Neural progenitor cell (in vitro differentiated cells): ENCODE data around the gene TRIO. TPM values are rescaled to one million over a fixed set of nuclear protein-coding genes. Genes with fewer than 3 reads are reported as not detected.
"Not testable (repeated sequence)": the region's sequence is repeated elsewhere in the genome, so short reads cannot be mapped to it uniquely, and the experiment has no call there.

ENCODE experiments used
- DNase-seq: peaks from one replicate; pipeline ENCODE4 v3.0.0-alpha.2; 2016; ENCODE audit warnings: low spot score
- H2AFZ ChIP-seq: fragments of 200-600 bp; sonication (generic); replicated peaks from 2 replicates; pipeline ENCODE4 v1.6.1; 2016; ENCODE audit warnings: antibody characterized with exemption
- H3F3A ChIP-seq: fragments of 200-600 bp; sonication (generic); 2 replicates; pipeline ENCODE4 v1.6.1; 2016; ENCODE audit warnings: antibody characterized with exemption, low read depth
- H3K27ac ChIP-seq: fragments of 200-600 bp; sonication (generic); 2 replicates; pipeline ENCODE4 v1.5.1; 2016; ENCODE audit warnings: mild to moderate bottlenecking
- H3K27me3 ChIP-seq: fragments of 200-600 bp; sonication (generic); 2 replicates; pipeline ENCODE4 v1.6.1; 2016; ENCODE audit warnings: mild to moderate bottlenecking, moderate library complexity
- H3K36me3 ChIP-seq: fragments of 200-600 bp; sonication (generic); 2 replicates; pipeline ENCODE4 v1.5.1; 2016
- H3K4me1 ChIP-seq: fragments of 200-600 bp; sonication (generic); 2 replicates; pipeline ENCODE4 v1.6.1; 2016; ENCODE audit warnings: mixed run types
- H3K4me2 ChIP-seq: fragments of 200-600 bp; sonication (generic); 2 replicates; pipeline ENCODE4 v1.6.1; 2016
- H3K4me3 ChIP-seq: fragments of 200-600 bp; sonication (generic); 2 replicates; pipeline ENCODE4 v1.5.1; 2016
- H3K79me2 ChIP-seq: fragments of 200-600 bp; sonication (generic); 2 replicates; pipeline ENCODE4 v1.6.1; 2016; ENCODE audit warnings: low read depth
- H3K9ac ChIP-seq: fragments of 200-600 bp; sonication (generic); 2 replicates; pipeline ENCODE4 v1.6.1; 2016
- H3K9me3 ChIP-seq: fragments of 200-600 bp; sonication (generic); 2 replicates; pipeline ENCODE4 v1.5.1; 2016; ENCODE audit warnings: low read depth
- H4K20me1 ChIP-seq: fragments of 200-600 bp; sonication (generic); 2 replicates; pipeline ENCODE4 v1.6.1; 2016; ENCODE audit warnings: low read depth
- H3K27ac Mint-ChIP-seq: 3 replicates; pipeline ENCODE4 v1.8.0; 2021; ENCODE audit warnings: mixed read lengths
- H3K27me3 Mint-ChIP-seq: 2 replicates; pipeline ENCODE4 v1.8.0; 2022; ENCODE audit warnings: low read depth, mild to moderate bottlenecking, inconsistent platforms, moderate library complexity, mixed read lengths; ENCODE audit not compliant: insufficient read depth
- H3K36me3 Mint-ChIP-seq: 3 replicates; pipeline ENCODE4 v1.8.0; 2021; ENCODE audit warnings: mixed read lengths
- H3K4me1 Mint-ChIP-seq: 3 replicates; pipeline ENCODE4 v1.8.0; 2021; ENCODE audit warnings: mixed read lengths
- H3K4me3 Mint-ChIP-seq: 3 replicates; pipeline ENCODE4 v1.8.0; 2021; ENCODE audit warnings: mild to moderate bottlenecking, moderate library complexity, mixed read lengths
- H3K9me3 Mint-ChIP-seq: 3 replicates; pipeline ENCODE4 v1.8.0; 2020; ENCODE audit warnings: mixed read lengths
- EZH2 ChIP-seq: fragments of 200-600 bp; sonication (generic); IDR thresholded peaks from 2 replicates; pipeline ENCODE4 v1.6.1; 2017; ENCODE audit warnings: antibody characterized with exemption, mild to moderate bottlenecking, moderate library complexity
- EZH2phosphoT487 ChIP-seq: fragments of 200-600 bp; sonication (generic); IDR thresholded peaks from 2 replicates; pipeline ENCODE4 v1.6.1; 2017; ENCODE audit warnings: antibody characterized with exemption
- total RNA-seq: library from RNA; depleted of rRNA; stranded (reverse); fragments of >200 nt; gene quantifications from 2 replicates; pipeline ENCODE4 v1.2.3, GENCODE V29; 2015; ENCODE audit warnings: low replicate concordance
- TF ChIP-seq, protein P1 (sequence below): fragments of 200-600 bp; sonication (generic); IDR thresholded peaks from 2 replicates; pipeline ENCODE4 v1.5.1; 2017; ENCODE audit warnings: antibody characterized with exemption, mild to moderate bottlenecking

The TRIO gene
- total RNA-seq, 1 donor from 2014 or later: 84.7 TPM

DNA sequence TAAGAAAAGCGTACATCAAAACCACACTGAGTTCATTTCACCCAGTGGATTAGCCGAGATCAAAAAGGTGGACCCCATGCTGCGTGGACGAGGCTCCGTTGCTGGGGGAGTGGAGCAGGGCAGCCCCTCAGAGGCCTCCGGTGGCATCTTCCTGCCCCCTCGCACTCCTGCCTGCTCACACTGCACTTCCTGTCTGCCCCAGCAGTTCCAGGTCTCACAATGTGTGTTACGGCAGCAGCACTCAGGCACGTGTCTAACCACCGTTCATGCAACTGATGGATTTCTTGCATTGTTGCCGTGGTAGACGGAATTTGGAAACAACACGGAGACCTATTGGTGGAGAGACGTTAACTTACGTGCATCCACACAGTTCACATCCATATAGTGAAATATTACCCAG is 241.9 kb downstream of the TRIO start:
- Histone ChIP-seq H3K79me2 (no peaks in the 10 kb centered on the region), H3F3A (peaks cover 10% of the 10 kb centered on the region), H4K20me1 (no peaks in the 10 kb centered on the region), H3K9me3 (no peaks in the 10 kb centered on the region), H2AFZ (no peak overlapping the region), H3K27ac (no peak overlapping the region), H3K4me2 (no peak overlapping the region), H3K36me3 (no peaks in the 10 kb centered on the region), H3K9ac (no peak overlapping the region), H3K4me3 (no peak overlapping the region), H3K27me3 (no peaks in the 10 kb centered on the region), H3K4me1 (peaks cover 21% of the 10 kb centered on the region)
- no peak for DNase-seq
- Mint-ChIP-seq H3K9me3 (no peaks in the 10 kb centered on the region), H3K27ac (no peak overlapping the region), H3K4me3 (no peak overlapping the region), H3K4me1 (peaks cover 35% of the 10 kb centered on the region), H3K36me3 (peaks cover 31% of the 10 kb centered on the region), H3K27me3 (no peaks in the 10 kb centered on the region)
- TF ChIP-seq, protein P1, sequence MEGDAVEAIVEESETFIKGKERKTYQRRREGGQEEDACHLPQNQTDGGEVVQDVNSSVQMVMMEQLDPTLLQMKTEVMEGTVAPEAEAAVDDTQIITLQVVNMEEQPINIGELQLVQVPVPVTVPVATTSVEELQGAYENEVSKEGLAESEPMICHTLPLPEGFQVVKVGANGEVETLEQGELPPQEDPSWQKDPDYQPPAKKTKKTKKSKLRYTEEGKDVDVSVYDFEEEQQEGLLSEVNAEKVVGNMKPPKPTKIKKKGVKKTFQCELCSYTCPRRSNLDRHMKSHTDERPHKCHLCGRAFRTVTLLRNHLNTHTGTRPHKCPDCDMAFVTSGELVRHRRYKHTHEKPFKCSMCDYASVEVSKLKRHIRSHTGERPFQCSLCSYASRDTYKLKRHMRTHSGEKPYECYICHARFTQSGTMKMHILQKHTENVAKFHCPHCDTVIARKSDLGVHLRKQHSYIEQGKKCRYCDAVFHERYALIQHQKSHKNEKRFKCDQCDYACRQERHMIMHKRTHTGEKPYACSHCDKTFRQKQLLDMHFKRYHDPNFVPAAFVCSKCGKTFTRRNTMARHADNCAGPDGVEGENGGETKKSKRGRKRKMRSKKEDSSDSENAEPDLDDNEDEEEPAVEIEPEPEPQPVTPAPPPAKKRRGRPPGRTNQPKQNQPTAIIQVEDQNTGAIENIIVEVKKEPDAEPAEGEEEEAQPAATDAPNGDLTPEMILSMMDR: no peak
- no peak for TF ChIP-seq EZH2
- no peak for TF ChIP-seq EZH2phosphoT487

DNA sequence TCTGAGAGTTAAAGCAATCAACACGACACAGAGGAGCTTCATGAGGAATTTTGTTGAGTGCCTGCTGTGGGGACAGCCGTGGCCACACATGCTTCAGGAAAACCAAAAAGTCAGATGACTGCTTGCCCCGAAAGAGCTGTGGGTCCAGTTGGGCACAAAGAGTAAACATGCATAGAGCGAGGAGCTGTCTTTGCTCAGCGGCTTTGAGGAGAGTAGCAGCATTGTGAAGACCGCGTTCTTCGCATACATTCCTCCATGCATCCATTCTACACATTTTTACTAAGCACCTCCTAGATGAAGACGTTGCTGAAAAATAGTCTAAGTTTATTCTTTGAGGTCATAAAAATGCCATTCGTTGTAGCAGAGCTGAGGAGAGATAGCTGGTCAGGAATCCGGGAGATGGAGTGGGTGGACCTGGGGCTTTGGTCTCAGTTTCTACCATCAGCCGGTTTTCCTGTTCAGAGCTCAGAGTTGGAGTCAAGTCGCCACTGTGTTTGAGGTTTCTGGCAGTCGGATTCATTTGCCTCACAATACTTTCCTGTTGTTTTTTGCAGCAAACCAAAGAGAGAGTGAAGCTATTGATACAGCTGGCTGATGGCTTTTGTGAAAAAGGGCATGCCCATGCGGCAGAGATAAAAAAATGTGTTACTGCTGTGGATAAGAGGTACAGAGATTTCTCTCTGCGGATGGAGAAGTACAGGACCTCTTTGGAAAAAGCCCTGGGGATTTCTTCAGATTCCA is 243.9 kb downstream of the TRIO start:
- H3K4me3 Mint-ChIP-seq: no peak overlapping the region
- peak overlapping the region; percentile 34 for H3K27ac Mint-ChIP-seq
- no peak for DNase-seq
- H3K4me1 ChIP-seq: peaks cover 21% of the 10 kb centered on the region
- H3K36me3 Mint-ChIP-seq: peaks cover 41% of the 10 kb centered on the region
- TF ChIP-seq EZH2phosphoT487: no peak
- no peak for TF ChIP-seq EZH2
- no peaks in the 10 kb centered on the region for H3K79me2 ChIP-seq
- peaks cover 35% of the 10 kb centered on the region for H3K4me1 Mint-ChIP-seq
- no peak overlapping the region for H3K9ac ChIP-seq
- H3K9me3 ChIP-seq: no peaks in the 10 kb centered on the region
- H3K4me3 ChIP-seq: no peak overlapping the region
- no peak overlapping the region for H3K4me2 ChIP-seq
- H3K27ac ChIP-seq: no peak overlapping the region
- peaks cover 13% of the 10 kb centered on the region for H3K36me3 ChIP-seq
- H3K9me3 Mint-ChIP-seq: no peaks in the 10 kb centered on the region
- no peaks in the 10 kb centered on the region for H3K27me3 Mint-ChIP-seq
- no peaks in the 10 kb centered on the region for H4K20me1 ChIP-seq
- no peaks in the 10 kb centered on the region for H3K27me3 ChIP-seq
- peaks cover 10% of the 10 kb centered on the region for H3F3A ChIP-seq
- no peak overlapping the region for H2AFZ ChIP-seq

DNA sequence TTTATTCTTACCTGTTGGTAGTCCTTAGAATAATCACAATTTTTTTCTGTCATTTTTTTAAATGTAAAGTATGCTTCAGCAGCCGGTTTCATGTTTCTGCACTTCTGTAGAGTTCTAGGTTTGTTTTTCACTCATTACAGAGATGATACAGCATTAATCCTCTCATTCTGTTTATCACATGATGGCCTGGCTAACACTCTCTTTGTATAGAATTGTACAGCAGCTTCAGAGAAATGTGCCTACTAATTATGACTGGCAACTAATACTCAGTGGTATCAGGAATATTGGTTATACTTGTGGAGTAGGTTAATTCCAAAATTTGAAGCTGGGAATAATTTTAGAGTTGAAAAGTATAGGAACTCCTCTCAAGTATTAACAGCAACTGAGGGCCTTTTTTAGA is 245.6 kb downstream of the TRIO start:
- no peaks in the 10 kb centered on the region for H3K9me3 ChIP-seq
- no peak overlapping the region for H2AFZ ChIP-seq
- no peak overlapping the region for H3K4me3 ChIP-seq
- no peak overlapping the region for H3K4me2 ChIP-seq
- peaks cover 35% of the 10 kb centered on the region for H3K4me1 Mint-ChIP-seq
- DNase-seq: no peak
- no peak overlapping the region for H3K27ac ChIP-seq
- TF ChIP-seq EZH2phosphoT487: no peak
- TF ChIP-seq, protein P1: no peak
- no peak for TF ChIP-seq EZH2
- H3K4me1 ChIP-seq: peaks cover 21% of the 10 kb centered on the region
- no peaks in the 10 kb centered on the region for H4K20me1 ChIP-seq
- no peaks in the 10 kb centered on the region for H3K9me3 Mint-ChIP-seq
- peaks cover 45% of the 10 kb centered on the region for H3K36me3 Mint-ChIP-seq
- H3K27me3 Mint-ChIP-seq: no peaks in the 10 kb centered on the region
- no peak overlapping the region for H3K9ac ChIP-seq
- no peaks in the 10 kb centered on the region for H3K79me2 ChIP-seq
- peaks cover 21% of the 10 kb centered on the region for H3K36me3 ChIP-seq
- H3K27ac Mint-ChIP-seq: no peak overlapping the region
- no peak overlapping the region for H3K4me3 Mint-ChIP-seq
- H3F3A ChIP-seq: peaks cover 10% of the 10 kb centered on the region
- H3K27me3 ChIP-seq: no peaks in the 10 kb centered on the region

DNA sequence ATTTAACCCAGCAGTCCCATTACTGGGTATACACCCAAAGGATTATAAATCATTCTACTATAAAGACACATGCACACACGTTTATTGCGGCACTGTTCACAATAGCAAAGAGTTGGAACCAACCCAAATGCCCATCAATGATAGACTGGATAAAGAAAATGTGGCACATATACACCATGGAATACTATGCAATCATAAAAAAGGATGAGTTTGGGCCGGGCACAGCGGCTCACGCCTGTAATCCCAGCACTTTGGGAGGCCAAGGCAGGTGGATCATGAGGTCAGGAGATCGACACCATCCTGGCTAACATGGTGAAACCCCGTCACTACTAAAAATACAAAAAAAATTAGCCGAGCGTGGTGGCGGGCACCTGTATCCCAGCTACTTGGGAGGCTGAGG is 249.4 kb downstream of the TRIO start:
- H3K9me3 Mint-ChIP-seq, H3K9ac ChIP-seq, H3K27ac ChIP-seq, H3K27me3 Mint-ChIP-seq, H3K27me3 ChIP-seq, DNase-seq, H3K4me1 ChIP-seq, H2AFZ ChIP-seq, H4K20me1 ChIP-seq, H3K79me2 ChIP-seq, H3K27ac Mint-ChIP-seq, H3K4me3 ChIP-seq, H3K4me1 Mint-ChIP-seq, H3F3A ChIP-seq, H3K4me3 Mint-ChIP-seq, H3K4me2 ChIP-seq, H3K9me3 ChIP-seq: not testable (repeated sequence)
- H3K36me3 Mint-ChIP-seq: peaks cover 43% of the 10 kb centered on the region
- peaks cover 27% of the 10 kb centered on the region for H3K36me3 ChIP-seq
